NT2/D1 (cell line): ENCODE data around the gene THEM4.
"Not testable (repeated sequence)": the region's sequence is repeated elsewhere in the genome, so short reads cannot be mapped to it uniquely, and the experiment has no call there.

Source experiments
- DNase-seq: peaks from one replicate; pipeline ENCODE4 v3.0.0-alpha.2; 2011; ENCODE audit warnings: low read depth, low spot score
- H3K27me3 ChIP-seq: 2 replicates; pipeline ENCODE4 v1.6.0; 2011; ENCODE audit warnings: mild to moderate bottlenecking; ENCODE audit not compliant: insufficient read length, insufficient read depth
- H3K36me3 ChIP-seq: 2 replicates; pipeline ENCODE4 v1.6.1; 2011; ENCODE audit warnings: mild to moderate bottlenecking, low read length, mixed read lengths; ENCODE audit not compliant: insufficient read depth, insufficient read length
- H3K4me1 ChIP-seq: 2 replicates; pipeline ENCODE4 v1.5.1; 2011; ENCODE audit not compliant: insufficient read depth, insufficient read length
- H3K4me3 ChIP-seq: 2 replicates; pipeline ENCODE4 v1.5.1; 2011; ENCODE audit warnings: low read depth; ENCODE audit not compliant: insufficient read length
- H3K9ac ChIP-seq: 2 replicates; pipeline ENCODE4 v1.6.0; 2011; ENCODE audit warnings: low read depth; ENCODE audit not compliant: insufficient read length
- H3K9me3 ChIP-seq: 2 replicates; pipeline ENCODE4 v1.5.1; 2011; ENCODE audit warnings: mild to moderate bottlenecking, low read length; ENCODE audit not compliant: insufficient read depth
- SUZ12 ChIP-seq: IDR thresholded peaks from 2 replicates; pipeline ENCODE4 v1.6.1; 2011; ENCODE audit not compliant: insufficient read length, insufficient read depth; ENCODE audit errors: extremely low read depth
- YY1 ChIP-seq: IDR thresholded peaks from 2 replicates; pipeline ENCODE4 v1.6.1; 2011; ENCODE audit not compliant: insufficient read length, insufficient read depth
- ZNF274 ChIP-seq: IDR thresholded peaks from 2 replicates; pipeline ENCODE4 v1.6.1; 2011; ENCODE audit warnings: mild to moderate bottlenecking, low read depth, low read length

THEM4 gene

GRCh38 chr1:151914076-151914475 lies 4.8 kb upstream of the THEM4 start:
- Histone ChIP-seq H3K4me3 (no peak overlapping the region), H3K36me3 (no peaks in the 10 kb centered on the region), H3K9ac (no peak overlapping the region), H3K27me3 (no peaks in the 10 kb centered on the region), H3K9me3 (no peaks in the 10 kb centered on the region), H3K4me1 (no peaks in the 10 kb centered on the region)
- no peak for DNase-seq
- no peak for TF ChIP-seq YY1

DNA sequence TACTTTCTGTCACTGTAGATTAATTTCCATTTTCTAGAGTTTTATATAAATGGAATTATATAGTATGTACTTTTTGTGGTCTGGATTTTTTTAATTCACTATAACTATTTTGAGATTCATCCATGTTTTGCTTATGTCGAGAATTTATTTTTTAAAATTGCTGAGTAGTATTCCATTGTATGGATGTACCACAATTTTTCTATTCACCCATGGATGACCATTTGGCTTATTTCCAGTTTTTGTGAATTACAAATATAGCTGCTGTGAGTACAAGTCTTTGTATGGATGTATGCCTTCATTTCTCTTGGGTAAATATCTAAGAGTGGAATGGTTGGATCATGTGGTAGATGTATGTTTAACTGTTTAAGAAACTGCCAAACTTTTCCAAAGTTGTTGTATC lies 3.7 kb upstream of the THEM4 start:
- Histone ChIP-seq H3K9ac (no peak overlapping the region), H3K4me3 (no peak overlapping the region), H3K36me3 (peaks cover 3% of the 10 kb centered on the region), H3K9me3 (peaks cover 3% of the 10 kb centered on the region; the same call in 1 of the 2 replicates), H3K27me3 (no peaks in the 10 kb centered on the region), H3K4me1 (no peaks in the 10 kb centered on the region)
- TF ChIP-seq ZNF274 (no peak), YY1 (no peak), SUZ12 (no peak)
- DNase-seq: no peak

DNA sequence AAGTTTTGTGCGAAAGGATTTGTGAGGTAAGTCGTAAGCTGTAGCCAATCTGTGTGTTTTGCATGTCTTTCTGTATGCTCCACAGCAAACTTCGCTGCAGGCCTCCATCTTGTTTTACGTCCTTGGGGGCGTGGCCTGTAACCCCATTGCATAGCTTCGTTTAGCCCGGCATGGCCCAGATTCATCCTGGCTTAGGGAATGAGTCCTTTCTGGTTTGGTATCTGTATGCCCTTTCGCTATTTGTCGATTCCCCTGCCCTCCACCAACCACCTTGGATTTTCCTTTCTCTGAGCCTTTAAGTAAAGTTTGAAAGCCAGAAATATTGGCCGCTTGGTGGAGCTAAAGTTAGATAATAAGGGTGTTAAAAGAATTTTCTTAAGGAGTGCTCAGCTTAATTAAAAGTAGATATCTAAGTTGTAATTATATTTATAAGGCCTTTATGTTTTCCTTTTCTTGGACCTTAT lies 1.1 kb downstream of the THEM4 start:
- H3K36me3 ChIP-seq: peaks cover 38% of the 10 kb centered on the region
- H3K4me1 ChIP-seq: no peaks in the 10 kb centered on the region
- peaks cover 47% of the 10 kb centered on the region for H3K9me3 ChIP-seq
- H3K9ac ChIP-seq: peak overlapping the region; percentile 91
- TF ChIP-seq ZNF274 (no peak), SUZ12 (no peak), YY1 (peak; percentile 69)
- DNase-seq: peak; percentile 69
- H3K4me3 ChIP-seq: peak overlapping the region; percentile 87
- no peaks in the 10 kb centered on the region for H3K27me3 ChIP-seq

DNA sequence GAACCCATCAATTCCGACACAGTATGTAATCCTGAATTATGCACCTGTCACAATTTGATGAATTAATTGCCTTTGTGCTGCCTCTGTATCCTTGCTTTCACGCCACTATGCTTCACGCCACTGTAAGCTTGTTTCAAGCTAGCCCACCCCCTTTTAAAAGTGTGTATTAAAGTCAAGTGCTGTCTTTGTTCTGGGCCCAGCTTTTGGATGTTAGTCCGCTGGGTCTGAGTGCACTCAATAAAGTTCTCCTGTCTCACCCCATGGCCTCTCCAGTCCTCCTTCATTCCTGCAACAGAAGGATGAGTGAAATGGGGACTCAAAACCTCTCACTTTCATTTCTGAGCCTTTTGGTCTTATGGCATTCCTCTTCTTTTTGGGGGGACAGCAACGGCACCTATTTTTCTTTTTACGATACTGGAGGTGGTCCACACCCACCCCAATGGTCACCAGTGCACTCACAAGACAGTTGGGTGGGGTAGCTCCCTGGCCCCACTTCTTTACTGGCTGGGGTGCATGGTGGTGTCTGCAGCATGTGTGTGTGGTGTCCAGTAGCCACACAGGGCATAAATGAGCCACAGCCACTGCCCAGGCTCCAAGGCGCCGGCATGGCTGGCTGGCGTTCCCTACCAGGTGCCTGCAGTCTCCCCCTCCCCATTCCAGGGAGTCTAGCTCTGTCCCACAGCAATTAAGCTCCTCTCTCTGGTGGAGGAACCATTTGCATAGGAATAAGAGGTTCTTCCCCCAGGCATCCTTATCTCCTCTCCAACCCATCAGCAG lies 1.8 kb downstream of the THEM4 start:
- Histone ChIP-seq H3K27me3 (no peaks in the 10 kb centered on the region), H3K9me3 (peaks cover 53% of the 10 kb centered on the region), H3K4me1 (no peaks in the 10 kb centered on the region), H3K4me3 (no peak overlapping the region), H3K9ac (no peak overlapping the region), H3K36me3 (peaks cover 39% of the 10 kb centered on the region)
- no peak for DNase-seq
- TF ChIP-seq YY1 (no peak), SUZ12 (no peak), ZNF274 (no peak)

GRCh38 chr1:151906324-151906645 lies 3.0 kb downstream of the THEM4 start:
- Histone ChIP-seq H3K9me3 (peaks cover 65% of the 10 kb centered on the region), H3K36me3 (peaks cover 40% of the 10 kb centered on the region)
- H3K27me3 ChIP-seq: not testable (repeated sequence)

GRCh38 chr1:151905443-151906323 lies 3.6 kb downstream of the THEM4 start:
- H3K9me3 ChIP-seq: peaks cover 71% of the 10 kb centered on the region
- not testable (repeated sequence) for H3K9ac ChIP-seq, DNase-seq, H3K4me1 ChIP-seq, H3K27me3 ChIP-seq, H3K4me3 ChIP-seq
- peaks cover 40% of the 10 kb centered on the region for H3K36me3 ChIP-seq

More at GRCh38 chr1:151906324-151906645, 3.0 kb downstream of the THEM4 start:
- not testable (repeated sequence) for DNase-seq, H3K4me3 ChIP-seq, H3K9ac ChIP-seq, H3K4me1 ChIP-seq

DNA sequence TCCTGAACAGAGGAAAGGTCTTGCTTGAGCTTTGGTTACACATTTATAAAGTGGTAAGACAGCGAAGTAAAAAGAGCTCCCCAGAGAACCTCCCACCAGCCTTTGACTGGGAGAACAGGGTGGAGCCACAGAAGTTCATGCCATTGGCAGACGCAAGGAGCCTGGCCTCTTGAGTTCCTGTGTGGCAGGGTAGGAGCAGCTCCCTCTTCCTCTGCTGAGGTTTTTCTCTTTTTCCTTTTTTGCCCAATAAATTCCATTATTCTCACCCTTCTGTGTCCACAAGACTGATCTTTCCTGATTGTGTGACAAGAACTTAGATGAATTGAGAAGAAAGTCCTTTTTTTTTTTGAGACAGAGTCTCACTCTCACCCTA lies 4.3 kb downstream of the THEM4 start:
- Histone ChIP-seq H3K36me3 (peaks cover 40% of the 10 kb centered on the region), H3K4me3 (no peak overlapping the region), H3K27me3 (no peaks in the 10 kb centered on the region), H3K9me3 (peaks cover 75% of the 10 kb centered on the region), H3K9ac (no peak overlapping the region), H3K4me1 (no peaks in the 10 kb centered on the region)
- DNase-seq: no peak
- TF ChIP-seq YY1: no peak
- TF ChIP-seq SUZ12: no peak
- TF ChIP-seq ZNF274: no peak
